ENCODE data around the gene PPCDC.

GRCh38 chr15:75043509-75044257 lies 20.3 kb downstream of the PPCDC start:
- TF ChIP-seq PATZ1 (CRISPR knock-in tag; IDR thresholded peaks at IDR 0.05; ENCODE audit: borderline replicate concordance), result no peak
- no peak for TF ChIP-seq ZNF565 (CRISPR knock-in tag; conservative IDR thresholded peaks at IDR 0.05; ENCODE audit: low read depth)
- TF ChIP-seq GLIS3 (CRISPR knock-in tag; IDR thresholded peaks at IDR 0.05), result no peak
- TF ChIP-seq ESRRG (CRISPR knock-in tag; IDR thresholded peaks at IDR 0.05), result no peak
